ENCODE results near the gene YY1. TPM values are rescaled to one million over a fixed set of nuclear protein-coding genes. Genes with fewer than 3 reads are reported as not detected.

The YY1 gene
- total and polyA plus RNA-seq, 2 of the 8 experiments (the other 6 are each of a cell fraction or from before 2014, with no cell fraction given): 26.4 to 106 TPM

DNA sequence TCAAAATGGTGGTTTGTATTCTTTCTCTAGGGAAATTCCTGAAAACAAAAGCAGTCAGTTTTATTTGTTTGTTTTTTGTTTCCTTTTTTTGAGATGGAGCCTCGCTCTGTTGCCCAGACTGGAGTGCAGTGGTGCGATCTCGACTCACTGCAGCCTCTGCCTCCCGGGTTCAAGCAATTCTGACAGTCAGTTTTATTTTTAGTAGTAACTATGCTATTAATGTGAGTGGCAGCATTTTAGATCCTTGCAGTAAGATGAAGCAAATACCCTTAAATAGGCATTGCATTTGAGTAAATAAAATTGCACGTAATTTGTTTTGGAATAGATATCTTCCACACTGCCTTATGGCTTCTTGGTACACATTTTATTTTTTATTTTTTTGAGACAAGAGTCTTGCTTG, 23.6 kb downstream of the YY1 start:
- H4K8ac ChIP-seq (ENCODE audit: extremely low read depth, insufficient read depth, low read length): no peak overlapping the region
- no peak overlapping the region for H4K91ac ChIP-seq (replicated peaks; ENCODE audit: insufficient read length, low read length)
- peaks cover 21 to 33% of the 10 kb centered on the region in 2 experiments for H4K20me1 ChIP-seq (replicated peaks in 1 of 2; ENCODE audit: control insufficient read depth in 1 of 2, insufficient read depth in 2 of 2, low read length in 2 of 2)
- peaks cover 12% of the 10 kb centered on the region for H3K79me1 ChIP-seq (ENCODE audit: low read depth, low read length)
- H3K18ac ChIP-seq (ENCODE audit: extremely low read depth, low read length): no peak overlapping the region
- no peak overlapping the region for H4K5ac ChIP-seq (ENCODE audit: insufficient read length, low read depth, low read length)
- H3K79me2 ChIP-seq (ENCODE audit: control insufficient read depth in 1 of 2, insufficient read depth in 2 of 2, low read length in 2 of 2): peaks cover 26 to 96% of the 10 kb centered on the region in 2 experiments
- H3K14ac ChIP-seq (ENCODE audit: insufficient read length): no peak overlapping the region
- DNase-seq (ENCODE audit: low read depth in 1 of 2, low spot score in 2 of 2): no peak
- FAIRE-seq: no peak
- no peak overlapping the region for H3K4me3 ChIP-seq (ENCODE audit: extremely low read depth in 1 of 4, insufficient read depth in 2 of 4, low read depth in 3 of 4, low read length in 4 of 4)
- no peaks in the 10 kb centered on the region for H3K23me2 ChIP-seq (ENCODE audit: low read depth, low read length)
- no peak overlapping the region for H2BK15ac ChIP-seq (ENCODE audit: low read length)
- no peak overlapping the region for H2BK12ac ChIP-seq (ENCODE audit: low read depth, low read length)
- peaks cover 2 to 31% (median 7%) of the 10 kb centered on the region in 4 experiments; a peak in 6 of 8 replicates for H3K36me3 ChIP-seq (ENCODE audit: control insufficient read depth in 2 of 4, insufficient read depth in 4 of 4, low read length in 3 of 4)
- H2AK5ac ChIP-seq (ENCODE audit: low read depth, low read length): no peak overlapping the region
- no peak overlapping the region for H3K4ac ChIP-seq (replicated peaks; ENCODE audit: insufficient read length, low read depth, low read length)
- H3K4me1 ChIP-seq (replicated peaks in 1 of 4; ENCODE audit: control insufficient read depth in 3 of 4, insufficient read depth in 4 of 4, low read length in 3 of 4): peaks cover 0 to 4% (median 0%) of the 10 kb centered on the region in 4 experiments; a peak in 1 of 7 replicates
- 98% methylated on average over 5 of the region's 5 CpGs; no CpG with 5 or more reads in 1 of the 2 experiments for WGBS, 2 experiments (ENCODE audit: extremely low coverage in 1 of 2, insufficient coverage in 1 of 2, insufficient read length in 1 of 2, insufficient replicate concordance in 2 of 2, low coverage in 1 of 2, low lambda C conversion rate in 2 of 2, missing lambda C conversion rate in 1 of 2)
- no peak overlapping the region for H3K56ac ChIP-seq (replicated peaks; ENCODE audit: insufficient read length, low read depth, low read length)
- H2AFZ ChIP-seq (ENCODE audit: low read length): no peak overlapping the region
- H3K23ac ChIP-seq (ENCODE audit: insufficient read length): no peak overlapping the region
- H3K27ac ChIP-seq (ENCODE audit: low read depth, low read length): no peak overlapping the region
- ChIA-PET CTCF (ENCODE audit: partially characterized antibody) (interaction anchor here (0.8 to 1.6 kb wide), 3 partner anchors 10 to 21 kb away, joined by 3 to 7 read pairs (median 3); no protein-coding TSS in a partner anchor), POLR2A (ENCODE audit: partially characterized antibody) (no interaction called here)
- no peak overlapping the region for H3K4me2 ChIP-seq (ENCODE audit: insufficient read depth in 1 of 2, low read depth in 2 of 2, low read length in 2 of 2)
- H3K9me3 ChIP-seq (ENCODE audit: insufficient read depth in 2 of 2, low read depth in 1 of 2, low read length in 1 of 2): no peaks in the 10 kb centered on the region
- H3K27me3 ChIP-seq (replicated peaks in 1 of 4; ENCODE audit: control insufficient read depth in 3 of 4, extremely low read depth in 1 of 4, insufficient read depth in 3 of 4, low read length in 3 of 4): no peaks in the 10 kb centered on the region
- no peak overlapping the region for H2BK20ac ChIP-seq (ENCODE audit: low read length)
- H3K9ac ChIP-seq (replicated peaks in 1 of 4; ENCODE audit: extremely low read depth in 1 of 4, low read depth in 3 of 4, low read length in 3 of 4): no peak overlapping the region
- no peak overlapping the region for H2BK5ac ChIP-seq (ENCODE audit: low read depth, low read length)
- H2BK120ac ChIP-seq (replicated peaks; ENCODE audit: low read depth, low read length): no peak overlapping the region
- no peak for TF ChIP-seq RNF2 (IDR thresholded peaks at IDR 0.05; ENCODE audit: borderline replicate concordance, low read depth, low read length, missing control alignments, poor library complexity, severe bottlenecking)
- no peak for TF ChIP-seq NRF1 (IDR thresholded peaks at IDR 0.05; ENCODE audit: low read depth, low read length)
- TF ChIP-seq JUND (IDR thresholded peaks at IDR 0.05; ENCODE audit: low read length): no peak
- TF ChIP-seq HDAC2 (IDR thresholded peaks at IDR 0.05; ENCODE audit: borderline replicate concordance in 1 of 2, low read depth in 2 of 2, low read length in 2 of 2): no peak
- TF ChIP-seq RAD21 (IDR thresholded peaks at IDR 0.05 in 1 of 2, conservative IDR thresholded peaks at IDR 0.05 in 1 of 2; ENCODE audit: low read depth in 2 of 2, low read length in 2 of 2): no peak
- TF ChIP-seq TEAD4 (IDR thresholded peaks at IDR 0.05; ENCODE audit: low read depth, low read length): no peak
- no peak for TF ChIP-seq GTF2F1 (IDR thresholded peaks at IDR 0.05; ENCODE audit: borderline replicate concordance, low read depth, low read length)
- TF ChIP-seq JUN (IDR thresholded peaks at IDR 0.05; ENCODE audit: low read depth, low read length): no peak
- TF ChIP-seq CBX8 (IDR thresholded peaks at IDR 0.05; ENCODE audit: borderline replicate concordance, low read depth, low read length): no peak
- TF ChIP-seq, protein P1, sequence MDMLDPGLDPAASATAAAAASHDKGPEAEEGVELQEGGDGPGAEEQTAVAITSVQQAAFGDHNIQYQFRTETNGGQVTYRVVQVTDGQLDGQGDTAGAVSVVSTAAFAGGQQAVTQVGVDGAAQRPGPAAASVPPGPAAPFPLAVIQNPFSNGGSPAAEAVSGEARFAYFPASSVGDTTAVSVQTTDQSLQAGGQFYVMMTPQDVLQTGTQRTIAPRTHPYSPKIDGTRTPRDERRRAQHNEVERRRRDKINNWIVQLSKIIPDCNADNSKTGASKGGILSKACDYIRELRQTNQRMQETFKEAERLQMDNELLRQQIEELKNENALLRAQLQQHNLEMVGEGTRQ (IDR thresholded peaks at IDR 0.05; ENCODE audit: low read length): no peak
